GM21381 (cell line): ENCODE measurements around the gene PLPPR1.
"Not testable (repeated sequence)": the region's sequence is repeated elsewhere in the genome, so short reads cannot be mapped to it uniquely, and the experiment has no call there.

Experiments
- ATAC-seq: cut with Tn5 transposase; IDR thresholded peaks from one replicate; pipeline ENCODE4 v1.9.1; 2021; ENCODE audit warnings: mild to moderate bottlenecking, moderate library complexity; ENCODE audit not compliant: unreplicated experiment

Gene PLPPR1

GRCh38 chr9:101028346-101029314 is at the start of gene PLPPR1:
Gene PLPPR1 (plus strand): TSS chr9:101028727.
- ATAC-seq = no peak

DNA sequence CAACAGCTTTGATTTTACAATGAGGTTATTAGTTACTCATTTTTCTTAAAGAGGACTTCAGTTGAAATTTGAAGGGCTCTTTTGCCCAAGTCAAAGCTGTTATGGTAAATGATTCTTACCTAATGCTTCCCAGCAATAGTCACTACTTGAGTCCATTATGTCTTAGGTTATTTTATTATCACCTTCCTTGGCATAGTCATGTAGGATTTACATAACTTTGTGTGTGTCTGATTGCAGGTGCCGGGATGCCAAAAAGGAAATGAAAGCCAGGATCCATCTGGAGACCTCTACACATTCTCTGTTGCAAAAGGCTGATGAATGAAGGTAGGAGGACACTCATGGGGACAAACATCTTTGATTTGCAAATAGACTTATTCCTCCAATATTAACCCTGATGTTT is 38.8 kb upstream of the PLPPR1 start:
- no peak for ATAC-seq

DNA sequence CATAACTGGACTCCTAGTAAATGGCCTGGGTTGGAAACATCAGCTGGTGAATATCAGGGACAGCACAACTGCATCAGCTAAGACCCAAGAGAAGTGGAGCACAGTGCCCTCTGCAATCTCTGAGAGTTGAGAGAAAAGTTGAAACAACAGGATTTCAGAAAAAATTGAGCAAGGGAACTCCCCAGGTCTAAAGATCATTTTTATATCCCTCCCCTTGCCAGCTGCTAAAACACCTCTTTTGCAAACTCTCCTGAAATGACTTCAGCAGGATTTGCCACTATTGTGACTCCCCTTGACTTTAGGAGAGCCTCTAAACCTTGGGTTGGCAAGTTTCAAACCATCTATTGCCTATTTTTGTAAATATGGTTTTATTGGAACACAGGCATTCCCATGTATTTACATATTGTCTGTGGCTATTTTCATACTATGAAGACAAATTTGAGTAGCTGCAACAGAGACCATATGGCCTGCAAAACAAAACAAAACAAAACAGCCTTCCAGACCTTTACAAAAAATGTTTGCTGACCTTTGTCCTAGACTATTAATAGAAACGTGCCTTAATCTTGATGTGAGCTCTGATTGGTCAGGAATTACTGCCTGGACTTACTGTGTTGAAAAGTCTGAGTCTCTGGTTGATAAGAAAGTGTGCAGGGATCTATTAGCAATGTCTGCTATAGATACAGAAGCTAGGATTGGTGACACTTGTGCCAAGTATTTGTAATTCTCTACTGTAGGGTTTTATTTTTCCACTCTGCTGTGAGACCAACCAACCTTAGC is 37.7 kb upstream of the PLPPR1 start:
- no peak for ATAC-seq

- ATAC-seq = no peak
Observed at GRCh38 chr9:100992632-100993031, 35.9 kb upstream of the PLPPR1 start.

- no peak for ATAC-seq
Observed at GRCh38 chr9:100999906-101000544, 28.5 kb upstream of the PLPPR1 start.

DNA sequence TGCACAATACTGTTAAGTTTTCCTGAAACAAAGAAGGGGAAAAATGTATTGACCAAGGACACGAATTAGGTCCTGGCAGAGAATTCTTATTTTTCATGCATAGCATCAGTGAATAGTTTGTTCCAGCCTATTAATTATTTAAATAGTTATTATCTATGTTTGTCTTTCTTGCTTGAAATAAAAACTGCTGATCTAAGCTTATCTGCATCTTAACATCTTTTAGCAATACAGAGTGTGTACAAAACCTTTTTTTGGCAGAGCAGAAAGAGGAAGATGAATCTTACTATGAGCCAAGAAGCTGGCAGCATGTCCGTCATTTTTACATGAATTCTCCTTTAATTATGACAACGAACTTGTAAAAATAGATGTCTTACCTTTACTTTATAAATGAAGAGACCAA is 23.3 kb upstream of the PLPPR1 start:
- no peak for ATAC-seq

DNA sequence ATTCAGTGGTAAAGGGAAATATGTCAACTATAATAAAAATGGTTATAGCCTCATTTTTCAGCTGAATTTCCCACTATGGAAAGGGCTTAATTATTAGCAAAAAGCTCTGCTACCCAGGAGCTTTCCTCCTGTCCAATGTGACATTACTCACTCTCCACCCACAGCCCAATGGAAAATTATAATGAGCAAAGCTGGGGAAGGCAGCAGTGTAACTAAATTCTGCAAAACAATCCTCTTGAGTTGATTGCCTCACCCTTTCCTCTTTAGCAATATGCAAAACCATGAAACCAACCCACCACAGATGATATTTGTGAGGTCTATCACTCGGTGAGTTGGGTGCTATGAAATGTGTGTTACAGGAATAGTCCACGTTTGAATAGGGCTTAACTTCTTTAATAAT is 14.0 kb upstream of the PLPPR1 start:
- no peak for ATAC-seq

DNA sequence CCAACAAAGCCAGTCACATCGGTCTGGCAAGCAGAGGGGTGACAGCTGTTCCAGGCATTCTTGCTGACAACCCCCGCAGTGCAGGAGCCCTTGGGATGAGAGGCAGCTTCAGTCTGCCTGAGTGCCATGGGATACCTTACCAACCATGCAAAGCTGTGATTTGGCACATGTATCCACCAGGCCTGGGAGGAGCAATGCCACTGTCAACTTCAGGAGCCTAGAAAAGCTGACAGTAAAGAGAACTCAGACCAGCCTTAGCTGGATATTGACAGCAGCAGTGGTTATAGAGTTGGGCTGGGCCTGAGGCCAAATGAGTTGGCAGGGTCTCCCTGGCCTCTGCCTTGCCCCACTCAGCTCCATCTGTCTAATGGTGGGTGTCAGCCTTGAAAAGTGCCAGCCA is 10.1 kb upstream of the PLPPR1 start:
- no peak for ATAC-seq

DNA sequence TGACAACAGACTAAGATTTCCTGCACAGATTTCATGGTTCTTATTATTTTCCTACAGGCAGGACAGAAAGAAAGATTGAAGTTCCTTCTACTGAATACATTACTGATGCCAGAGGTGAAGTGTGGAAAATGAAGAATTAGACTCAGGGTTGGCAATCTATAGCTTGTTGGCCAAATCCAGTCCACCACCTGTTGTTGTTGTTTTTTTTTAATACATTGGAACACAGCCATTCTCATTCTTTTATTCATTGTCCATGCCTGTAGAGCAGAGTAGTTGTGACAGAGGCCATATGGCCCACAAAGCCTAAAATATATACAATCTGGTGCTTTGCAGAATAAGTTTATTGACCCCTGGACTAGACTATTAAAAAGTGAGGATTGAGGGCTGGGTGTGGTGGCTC is 5.8 kb upstream of the PLPPR1 start:
- no peak for ATAC-seq

DNA sequence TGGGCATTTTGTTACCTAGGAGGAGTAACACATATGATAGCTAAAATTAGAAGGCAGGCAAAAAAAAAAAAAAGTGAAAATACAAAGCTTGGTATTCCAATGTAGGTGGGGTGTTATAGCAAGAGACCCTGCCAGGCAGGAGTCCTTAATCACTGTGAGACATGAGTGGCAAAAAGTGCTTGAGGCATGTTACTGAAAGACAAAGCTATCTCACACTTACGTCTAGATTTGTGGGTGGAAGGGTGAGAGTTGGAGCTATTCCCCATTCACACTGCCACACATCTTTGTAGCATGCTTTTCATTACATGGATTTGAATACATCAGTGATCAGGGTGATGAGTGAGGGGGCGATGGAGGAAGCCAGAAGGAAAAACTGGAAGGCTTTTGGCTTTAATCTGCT is 2.6 kb upstream of the PLPPR1 start:
- ATAC-seq = no peak

DNA sequence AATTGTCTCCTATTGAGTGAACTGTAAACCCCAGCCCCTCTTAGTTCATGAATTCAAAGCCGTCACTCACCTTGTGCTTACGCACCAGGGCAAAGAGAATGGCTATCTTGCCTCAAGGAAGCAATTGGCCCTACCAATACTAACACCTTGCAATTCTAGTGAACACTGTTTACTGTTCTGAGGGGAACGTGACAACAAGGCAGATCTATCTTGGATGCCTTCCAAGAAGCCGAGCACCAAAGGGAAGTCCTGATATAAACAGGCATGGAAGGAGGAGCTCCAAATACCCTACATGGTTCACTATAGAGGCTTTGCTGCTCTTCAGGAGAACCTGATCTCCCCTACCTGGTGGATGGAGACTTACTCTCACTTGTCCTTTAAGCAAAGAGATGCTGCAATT is 1.7 kb upstream of the PLPPR1 start:
- no peak for ATAC-seq

GRCh38 chr9:101027236-101027635 is 1.3 kb upstream of the PLPPR1 start:
- ATAC-seq = no peak

GRCh38 chr9:101027733-101028345 is 688 bp upstream of the PLPPR1 start:
- no peak for ATAC-seq

- no peak for ATAC-seq
Observed at GRCh38 chr9:101029315-101030085, 973 bp downstream of the PLPPR1 start.

GRCh38 chr9:101030086-101030391 is 1.5 kb downstream of the PLPPR1 start:
- no peak for ATAC-seq

DNA sequence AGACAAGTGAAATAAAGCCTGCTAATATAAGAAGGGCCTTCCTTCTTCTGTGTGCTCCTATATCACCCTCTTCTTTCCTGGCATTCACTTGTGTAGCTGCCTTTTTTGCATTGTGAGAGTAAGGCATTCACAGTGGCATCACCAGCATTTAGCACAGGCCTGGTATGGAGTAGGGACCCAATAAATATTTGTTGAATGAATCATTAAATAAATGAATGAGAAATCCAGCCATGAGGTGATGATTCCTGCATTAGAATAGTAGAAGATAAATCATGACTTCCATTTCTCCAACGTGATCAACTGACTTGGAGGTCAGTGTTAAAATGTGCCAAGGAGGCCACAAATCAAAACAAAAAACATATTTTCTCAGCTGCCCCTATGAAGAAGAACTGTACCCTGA is 3.9 kb downstream of the PLPPR1 start:
- ATAC-seq = no peak

DNA sequence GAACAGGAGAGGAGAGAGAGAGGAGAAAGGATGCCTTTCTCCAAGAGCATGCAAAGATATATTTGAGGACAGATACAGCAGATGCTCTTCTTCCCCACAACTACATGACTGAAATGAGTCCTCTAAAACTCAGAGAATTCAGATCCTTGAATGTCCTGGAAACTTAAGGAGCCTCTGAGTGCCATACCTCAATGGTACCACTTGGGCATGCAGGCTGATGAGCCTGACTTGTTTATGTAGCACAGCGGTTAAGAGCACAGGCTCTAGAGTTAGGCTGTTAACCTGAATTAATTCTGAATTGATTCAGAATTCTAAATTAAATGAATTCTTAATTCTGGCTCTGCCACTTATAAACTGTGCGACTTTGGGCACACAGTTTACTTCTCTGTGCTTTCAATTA is 5.7 kb downstream of the PLPPR1 start:
- ATAC-seq = no peak

DNA sequence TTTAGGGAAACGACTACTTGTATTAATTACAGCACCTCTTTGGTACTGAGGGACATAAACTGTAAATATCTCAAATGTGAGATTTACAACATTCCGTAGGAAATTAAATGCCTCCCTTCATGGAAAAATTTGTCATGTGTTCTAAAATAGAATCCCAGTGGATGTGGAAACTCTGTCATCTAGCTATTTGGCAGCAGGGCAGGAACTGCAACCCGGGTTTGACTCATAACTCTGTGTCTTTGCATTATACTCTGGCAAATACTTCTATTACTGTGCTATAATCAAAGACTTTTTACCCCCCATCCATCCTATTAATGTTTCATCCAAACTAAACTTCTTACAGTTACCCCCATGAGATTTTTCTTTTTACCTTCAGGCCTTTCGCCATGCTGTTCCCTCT is 6.6 kb downstream of the PLPPR1 start:
- no peak for ATAC-seq

DNA sequence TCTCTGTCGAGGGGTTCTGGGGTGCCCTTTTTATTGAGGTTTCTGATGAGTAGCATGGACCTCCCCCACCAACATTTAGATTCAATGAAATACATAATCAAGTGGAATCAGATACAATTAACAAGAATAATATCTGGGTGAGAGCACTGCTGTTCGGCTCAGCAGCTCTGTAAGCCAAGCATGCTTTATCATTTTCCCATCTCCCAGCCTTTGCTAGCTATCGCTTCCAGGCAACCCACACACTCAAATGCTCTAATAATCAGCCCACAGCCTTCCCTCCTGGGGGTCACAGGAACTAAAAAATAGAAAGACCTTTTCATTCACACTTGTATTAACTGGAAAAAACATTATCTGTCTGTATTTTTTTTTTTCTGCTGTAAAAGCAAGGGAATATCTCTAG is 8.9 kb downstream of the PLPPR1 start:
- ATAC-seq = no peak

DNA sequence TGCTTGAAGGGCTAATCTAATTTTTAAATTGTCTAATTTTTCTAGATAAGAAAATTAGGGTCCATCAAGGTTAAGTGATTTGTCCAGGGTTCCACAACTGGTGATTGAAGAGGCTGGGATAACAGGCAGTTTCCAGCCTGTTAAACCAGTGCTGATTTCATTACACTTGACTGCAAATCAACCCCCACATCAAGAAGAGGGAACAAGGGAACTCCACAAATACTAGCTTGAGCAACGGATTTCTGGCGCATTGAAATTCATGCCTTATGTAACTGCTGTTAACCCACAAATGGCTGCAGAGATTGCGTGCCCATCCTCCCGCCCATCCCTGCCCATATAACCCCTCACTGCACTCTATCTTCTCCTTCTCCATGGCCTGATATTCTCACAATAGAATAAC is 10.0 kb downstream of the PLPPR1 start:
- ATAC-seq = no peak

GRCh38 chr9:101039581-101039980 is 11.1 kb downstream of the PLPPR1 start:
- ATAC-seq = not testable (repeated sequence)
